HL-60/S4 treated with phorbol 12-myristate 13-acetate at 8.2 ng/mL for 4 days and 3 days (cell line): Measurements from ENCODE around the gene DENND2A.
"Not testable (repeated sequence)": the region's sequence is repeated elsewhere in the genome, so short reads cannot be mapped to it uniquely, and the experiment has no call there.

Experiments used
- in situ Hi-C: fragments of 300-500 bp; cut with MboI; formaldehyde crosslinking; loops from 2 replicates; pipeline ENCODE4 v1.15.0; 2022; ENCODE audit warnings: low sequenced_read_pairs

Gene DENND2A

DNA sequence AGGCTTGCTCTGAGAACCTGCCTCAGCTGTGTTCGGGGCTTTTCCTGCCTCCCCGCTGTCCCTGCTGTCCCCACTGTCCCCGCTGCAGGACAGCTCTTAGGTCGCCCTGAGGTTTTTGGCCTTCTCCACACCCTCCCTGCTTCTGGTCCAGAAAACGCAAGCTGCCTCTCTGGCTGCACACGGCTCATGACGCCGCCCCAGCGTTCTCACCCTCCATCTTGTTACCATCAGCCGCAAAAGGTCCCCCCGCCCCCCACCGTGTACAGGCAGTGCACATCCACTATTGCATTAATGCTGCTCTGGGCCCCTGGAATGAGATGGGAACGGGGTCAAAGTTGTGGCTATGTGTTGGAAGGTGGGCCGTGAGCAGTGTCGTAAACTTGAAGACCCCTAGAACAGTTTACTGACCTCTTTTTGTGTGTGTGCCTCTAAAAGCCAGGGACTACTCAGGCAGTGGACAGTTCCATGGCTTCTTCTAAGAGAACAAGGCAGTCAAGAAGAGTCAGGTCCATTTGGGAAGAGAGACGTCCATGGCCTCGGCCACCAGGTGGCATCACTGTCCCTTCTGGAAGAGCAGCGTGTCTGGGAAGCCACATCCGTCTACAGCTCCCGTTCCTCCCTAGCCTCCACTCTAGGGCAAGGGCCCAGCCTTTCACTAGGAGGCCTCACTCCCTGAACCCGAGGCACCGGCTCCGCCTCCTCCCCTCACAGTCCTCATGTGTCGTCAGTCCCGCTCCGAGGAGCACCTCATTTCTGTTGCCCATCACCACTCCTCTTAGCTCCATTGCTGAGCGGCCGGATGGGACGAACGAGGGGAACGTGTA lies 122.9 kb downstream of the DENND2A start:
- in situ Hi-C loops, result loop anchor here (25.0 kb wide), 1 partner anchor 495 kb away; the partner anchor contains the start of gene MRPS33

DNA sequence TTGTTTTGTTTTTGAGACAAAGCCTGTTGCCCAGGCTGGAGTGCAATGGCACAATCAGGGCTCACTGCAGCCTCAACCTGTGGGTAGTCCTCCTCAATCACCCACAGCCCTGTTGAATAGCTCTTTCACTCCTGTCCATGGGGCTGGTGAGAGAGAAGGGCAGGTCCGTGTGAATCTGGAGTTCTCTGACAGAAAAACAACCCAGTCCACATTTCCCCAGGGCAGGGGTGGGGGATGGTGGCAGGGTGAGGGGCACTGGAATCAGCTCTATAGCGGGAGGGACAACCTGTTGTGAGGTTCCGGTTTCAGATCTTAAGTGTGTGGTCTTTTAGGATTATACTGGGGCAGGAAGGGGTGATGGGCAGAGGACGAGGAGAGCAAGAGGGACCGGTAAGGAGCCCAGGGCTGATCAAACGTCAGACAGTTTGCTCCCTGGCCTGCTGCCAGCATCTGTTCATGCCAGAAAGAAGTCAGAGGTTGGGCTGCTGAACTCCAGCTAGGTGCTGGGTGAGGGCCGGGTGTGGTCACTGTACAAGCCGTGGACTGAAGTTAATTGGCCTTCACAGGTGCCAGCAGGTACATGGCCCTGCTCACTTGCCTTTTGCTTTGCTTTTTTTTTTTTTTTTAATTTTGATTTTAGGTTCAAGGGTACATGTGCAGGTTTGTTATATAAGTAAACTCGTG lies 128.2 kb downstream of the DENND2A start:
- in situ Hi-C loops, result loop anchor here (25.0 kb wide), 1 partner anchor 500 kb away; the partner anchor contains the start of gene MRPS33

DNA sequence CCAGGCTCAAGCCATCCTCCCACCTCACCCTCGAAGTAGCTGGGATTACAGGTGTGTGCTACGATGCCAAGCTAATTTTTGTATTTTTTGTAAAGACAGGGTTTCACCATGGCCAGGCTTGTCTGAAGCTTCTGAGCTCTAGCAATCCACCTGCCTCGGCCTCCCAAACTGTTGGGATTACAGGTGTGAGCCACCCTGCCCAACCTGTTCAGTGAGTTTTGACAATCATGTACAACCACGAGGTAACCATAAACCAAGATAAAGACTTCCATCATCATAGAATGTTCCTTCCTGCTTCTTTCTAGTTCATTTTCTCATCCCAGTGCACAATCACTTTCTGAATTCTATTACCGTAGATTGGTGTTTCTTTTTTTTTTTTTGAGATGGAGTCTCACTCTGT lies 130.8 kb downstream of the DENND2A start:
- in situ Hi-C loops, result loop anchor here (25.0 kb wide), 1 partner anchor 503 kb away; the partner anchor contains the start of gene MRPS33

DNA sequence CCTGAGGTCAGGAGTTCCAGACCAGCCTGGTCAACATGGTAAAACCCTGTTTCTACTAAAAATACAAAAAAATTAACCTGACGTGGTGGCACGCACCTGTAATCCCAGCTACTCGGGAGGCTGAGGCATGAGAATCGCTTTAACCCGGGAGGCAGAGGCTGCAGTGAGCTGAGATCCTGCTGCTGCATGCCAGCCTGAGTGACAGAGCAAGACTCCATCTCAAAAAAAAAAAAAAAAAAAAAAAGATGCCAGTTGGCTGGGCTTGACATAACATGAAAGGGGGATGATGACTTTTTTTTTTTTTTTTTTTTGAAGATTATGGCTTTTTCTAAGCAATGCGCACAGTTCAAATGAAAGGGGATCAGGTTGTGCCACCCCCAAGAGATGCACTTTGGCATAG lies 133.1 kb downstream of the DENND2A start:
- in situ Hi-C loops, result loop anchor here (25.0 kb wide), 1 partner anchor 505 kb away; the partner anchor contains the start of gene MRPS33

DNA sequence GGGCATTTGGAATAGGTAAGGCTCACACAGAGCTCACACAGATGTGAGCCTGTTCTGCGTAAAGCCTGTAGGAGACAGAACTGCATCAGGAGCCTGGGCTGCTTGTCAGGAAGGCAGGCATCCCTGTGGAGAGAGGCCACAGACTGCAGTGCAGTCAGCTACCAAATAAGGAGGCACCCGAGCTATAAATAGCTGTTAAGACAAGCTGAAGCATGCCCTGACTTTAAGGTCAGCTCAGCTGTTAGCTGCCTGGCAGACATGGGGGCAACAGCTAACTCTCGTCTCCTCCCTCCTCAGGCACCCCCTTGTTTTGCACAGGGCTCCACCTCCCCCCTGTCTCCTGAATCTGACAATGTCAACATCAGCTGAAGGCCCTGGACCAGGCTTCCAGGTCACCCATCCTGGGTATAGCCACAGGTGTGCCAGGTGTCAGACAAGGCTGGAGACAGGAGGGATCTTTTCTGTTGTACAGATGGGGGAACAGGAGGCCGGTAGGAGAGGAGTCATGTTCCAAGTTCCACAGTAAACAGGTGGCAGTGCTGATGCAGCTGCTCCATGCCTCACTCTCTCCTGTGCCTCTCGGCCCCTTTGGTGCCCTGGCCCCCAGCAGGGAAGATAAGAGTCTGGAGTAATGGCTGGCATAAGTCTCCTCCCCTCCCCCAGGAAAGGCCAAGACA lies 133.7 kb downstream of the DENND2A start:
- in situ Hi-C loops, result loop anchor here (25.0 kb wide), 1 partner anchor 505 kb away; the partner anchor contains the start of gene MRPS33

DNA sequence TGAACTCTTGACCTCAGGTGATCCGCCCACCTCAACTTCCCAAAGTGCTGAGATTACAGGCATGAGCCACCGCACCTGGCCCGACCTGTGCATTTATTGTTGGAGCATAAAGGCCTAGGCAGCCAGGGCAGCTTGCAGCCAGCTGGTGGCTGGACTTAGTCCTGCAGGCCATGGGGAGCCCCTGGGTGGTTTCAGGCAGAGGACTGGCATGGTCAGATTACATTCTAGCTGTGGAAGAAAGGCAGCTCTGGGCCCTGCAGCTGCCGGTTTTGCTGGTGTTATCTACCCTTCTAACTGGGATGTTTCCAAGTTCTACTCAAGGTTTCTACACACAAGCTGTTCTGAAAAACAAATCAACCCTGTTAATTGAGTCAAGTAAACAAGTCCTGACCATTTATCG lies 138.6 kb downstream of the DENND2A start:
- in situ Hi-C loops, result loop anchor here (25.0 kb wide), 1 partner anchor 510 kb away; the partner anchor contains the start of gene MRPS33

DNA sequence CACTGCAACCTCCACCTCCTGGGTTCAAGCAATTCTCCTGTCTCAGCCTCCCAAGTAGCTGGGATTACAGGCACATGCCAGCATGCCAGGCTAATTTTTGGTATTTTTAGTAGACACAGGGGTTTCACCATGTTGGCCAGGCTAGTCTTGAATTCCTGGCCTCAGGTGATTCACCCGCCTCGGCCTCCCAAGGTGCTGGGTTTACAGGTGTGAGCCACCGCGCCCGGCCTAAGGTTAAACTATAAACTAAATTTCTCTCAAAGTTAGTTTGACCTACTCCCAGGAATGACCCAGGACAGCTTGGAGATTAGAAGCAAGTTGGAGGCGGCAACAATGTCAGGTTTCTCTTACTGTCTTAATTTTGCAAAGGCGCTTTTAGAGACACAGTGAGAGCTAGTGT lies 142.8 kb downstream of the DENND2A start:
- in situ Hi-C loops, result not testable (repeated sequence)

DNA sequence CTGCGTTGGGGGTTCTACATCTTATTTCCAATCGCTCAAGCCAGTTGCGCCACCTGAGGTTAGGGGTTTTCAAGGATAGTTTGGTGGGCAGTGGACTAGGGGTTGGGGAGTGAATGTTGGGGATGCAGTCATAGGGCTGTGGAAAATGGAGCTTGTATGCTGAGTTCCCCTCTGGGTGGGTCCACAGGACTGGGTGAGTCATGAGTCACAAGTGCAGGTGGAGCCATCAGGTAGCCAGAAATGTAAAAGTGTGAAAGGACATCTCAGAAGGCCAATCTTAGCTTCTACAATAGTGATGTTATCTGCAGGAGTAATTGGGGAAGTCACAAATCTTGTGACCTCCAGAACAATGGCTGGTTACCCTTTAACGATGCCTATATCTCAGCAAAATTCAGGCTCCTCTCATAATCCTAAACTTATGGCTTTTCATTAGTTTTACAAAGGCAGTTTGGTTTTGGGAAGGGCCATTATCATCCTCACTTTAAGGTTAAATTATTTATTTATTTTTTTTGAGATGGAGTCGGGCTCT lies 143.3 kb downstream of the DENND2A start:
- in situ Hi-C loops, result no loop called here

DNA sequence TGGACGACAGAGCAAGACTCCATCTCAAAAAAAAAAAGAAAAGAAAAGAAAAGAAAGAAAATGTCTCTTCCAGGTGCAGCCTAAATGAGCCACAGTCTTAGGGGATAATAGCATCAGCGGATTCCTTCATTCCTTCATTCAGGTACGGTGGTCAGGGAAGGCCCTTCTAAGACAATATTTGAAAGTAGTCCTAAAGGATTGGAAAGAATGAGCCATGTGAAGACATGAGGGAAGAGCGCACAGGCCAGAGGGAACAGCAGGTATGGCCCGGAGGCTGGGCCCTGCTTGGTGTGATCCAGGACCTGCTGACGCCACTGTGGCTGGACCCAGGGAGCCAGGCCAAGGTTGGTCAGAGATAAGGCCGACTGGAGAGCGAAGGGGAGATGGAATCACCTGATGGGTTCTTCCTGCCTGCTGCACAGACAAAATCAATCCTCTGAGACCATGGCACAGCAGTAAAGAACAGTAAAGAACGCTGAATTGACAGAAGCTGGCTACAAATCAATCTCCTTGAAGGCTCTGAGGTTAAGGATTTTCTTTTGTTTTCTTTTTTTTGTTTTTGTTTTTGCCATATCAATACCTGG lies 145.0 kb downstream of the DENND2A start:
- in situ Hi-C loops, result no loop called here

DNA sequence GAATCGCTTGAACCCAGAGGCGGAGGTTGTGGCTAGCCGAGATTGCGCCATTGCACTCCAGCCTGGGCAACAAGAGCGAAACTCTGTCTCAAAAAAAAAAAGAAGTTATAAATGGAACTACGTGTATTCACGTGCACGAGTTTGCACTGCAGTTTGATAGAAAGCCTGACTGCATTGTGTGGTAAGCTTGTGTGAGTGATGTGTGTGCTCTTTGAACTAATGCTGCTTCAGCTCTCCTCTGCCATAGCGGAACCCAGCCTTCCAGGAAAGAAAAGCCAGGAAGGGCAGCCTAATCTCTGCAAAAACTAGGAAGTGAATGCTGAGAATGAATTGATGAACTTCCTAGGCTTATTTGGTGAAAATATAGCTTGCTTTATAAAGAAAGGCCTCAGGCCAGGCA lies 145.7 kb downstream of the DENND2A start:
- in situ Hi-C loops, result no loop called here

DNA sequence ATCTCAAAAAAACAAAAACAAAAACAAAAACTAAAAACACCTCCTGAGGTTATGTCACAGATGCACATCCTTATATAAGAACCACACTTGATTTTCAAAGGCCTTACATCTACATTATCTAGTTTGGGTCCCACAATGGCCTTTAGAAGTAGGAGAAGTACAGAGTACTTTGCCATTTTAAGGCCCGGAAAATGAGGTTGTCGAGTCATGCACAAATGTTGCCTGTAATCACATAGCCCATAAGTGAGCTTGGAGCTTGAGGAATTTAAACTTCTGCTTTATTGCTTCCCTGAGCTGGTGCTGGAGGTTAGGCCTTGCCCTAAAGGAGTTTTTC lies 151.6 kb downstream of the DENND2A start:
- in situ Hi-C loops, result no loop called here

DNA sequence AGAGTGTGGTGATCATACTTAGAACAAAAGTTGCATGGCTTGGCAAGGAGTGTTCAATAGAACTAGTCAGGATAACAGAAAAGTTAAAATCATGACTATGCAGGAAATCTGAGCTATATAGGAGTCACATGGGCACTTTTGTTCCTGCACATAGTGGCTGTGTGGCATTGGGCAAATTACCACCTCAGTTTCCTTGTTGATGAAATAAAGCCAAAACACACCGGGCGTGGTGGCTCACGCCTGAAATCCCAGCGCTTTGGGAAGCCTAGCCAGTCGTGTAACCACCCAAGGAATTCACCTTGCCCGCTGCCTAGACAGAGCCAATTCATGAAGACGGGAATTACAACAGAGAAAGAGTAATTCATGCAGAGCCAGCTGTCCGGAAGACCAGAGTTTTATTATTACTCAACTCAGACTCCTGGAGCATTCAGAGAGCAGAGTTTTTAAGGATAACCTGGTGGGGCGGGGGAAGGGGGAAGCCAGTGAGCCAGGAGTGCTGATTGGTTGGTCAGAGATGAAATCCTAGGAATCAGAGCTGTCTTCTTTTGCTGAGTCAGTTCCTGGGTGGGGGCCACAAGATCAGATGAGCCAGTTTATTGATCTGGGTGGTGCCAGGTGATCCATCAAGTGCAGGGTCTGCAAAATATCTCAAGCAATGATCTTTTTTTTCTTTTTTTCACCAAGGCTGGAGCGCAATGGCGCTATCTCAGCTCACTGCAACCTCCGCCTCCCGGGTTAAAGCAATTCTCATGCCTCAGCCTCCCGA lies 154.9 kb downstream of the DENND2A start:
- in situ Hi-C loops, result no loop called here

DNA sequence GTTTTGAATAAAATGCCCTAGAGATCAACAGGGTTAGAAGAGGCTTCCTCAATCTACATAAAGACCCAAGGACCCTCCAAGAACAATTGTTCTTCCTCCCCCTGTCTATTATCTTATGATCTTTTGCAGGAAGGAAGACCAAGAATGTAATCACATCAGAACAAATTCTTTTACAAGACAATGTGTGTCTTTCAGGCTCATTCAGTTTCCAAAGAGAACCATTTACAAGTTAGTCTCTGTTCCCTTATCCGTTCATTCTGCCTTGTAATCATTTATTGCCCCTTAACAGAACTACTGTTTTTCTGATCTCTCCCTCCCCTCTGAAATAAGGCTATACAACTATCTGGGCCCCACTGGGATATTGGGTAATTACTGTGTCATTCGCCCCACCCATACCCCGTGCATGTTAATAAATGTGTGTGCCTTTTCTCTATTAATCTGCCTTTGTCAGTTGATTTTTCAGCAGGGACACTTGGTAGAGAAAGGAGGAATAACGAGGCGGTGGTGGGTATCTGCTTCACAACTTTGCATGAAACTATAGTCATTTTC lies 155.6 kb downstream of the DENND2A start:
- in situ Hi-C loops, result no loop called here

DNA sequence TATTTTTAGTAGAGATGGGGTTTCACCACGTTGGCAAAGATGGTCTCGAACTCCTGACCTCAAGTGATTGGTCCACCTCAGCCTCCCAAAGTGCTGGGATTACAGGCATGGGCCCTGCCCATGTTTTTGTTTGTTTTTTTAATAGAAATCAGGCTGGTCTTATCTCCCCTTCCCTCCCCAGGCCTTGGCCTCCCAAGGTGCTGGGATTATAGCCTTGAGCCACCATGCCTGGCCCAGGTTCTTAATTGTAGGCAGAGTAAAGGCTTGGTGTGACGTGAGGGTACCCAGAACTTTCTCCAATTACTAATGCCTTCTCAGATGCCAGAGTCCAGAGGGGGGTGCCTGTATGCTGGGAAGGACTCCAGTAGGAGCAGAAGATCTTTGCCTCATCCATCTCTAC lies 156.1 kb downstream of the DENND2A start:
- in situ Hi-C loops, result no loop called here

DNA sequence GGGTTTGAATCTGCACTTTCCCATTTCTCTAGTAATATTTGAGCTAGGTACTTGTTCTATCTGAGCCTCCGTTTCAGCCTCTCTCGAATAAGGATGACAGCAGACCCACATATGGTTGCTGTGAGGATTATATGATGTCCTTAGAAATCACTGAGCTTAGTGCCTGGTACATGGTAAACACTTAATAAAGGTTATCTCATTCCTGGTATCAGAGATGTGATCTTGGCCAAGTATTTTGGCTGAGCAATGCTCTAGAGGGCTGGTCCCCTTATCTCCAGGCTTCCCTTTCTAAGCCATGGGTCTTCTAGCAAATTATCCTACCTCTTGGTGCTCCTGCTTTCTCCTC lies 160.9 kb downstream of the DENND2A start:
- in situ Hi-C loops, result no loop called here

DNA sequence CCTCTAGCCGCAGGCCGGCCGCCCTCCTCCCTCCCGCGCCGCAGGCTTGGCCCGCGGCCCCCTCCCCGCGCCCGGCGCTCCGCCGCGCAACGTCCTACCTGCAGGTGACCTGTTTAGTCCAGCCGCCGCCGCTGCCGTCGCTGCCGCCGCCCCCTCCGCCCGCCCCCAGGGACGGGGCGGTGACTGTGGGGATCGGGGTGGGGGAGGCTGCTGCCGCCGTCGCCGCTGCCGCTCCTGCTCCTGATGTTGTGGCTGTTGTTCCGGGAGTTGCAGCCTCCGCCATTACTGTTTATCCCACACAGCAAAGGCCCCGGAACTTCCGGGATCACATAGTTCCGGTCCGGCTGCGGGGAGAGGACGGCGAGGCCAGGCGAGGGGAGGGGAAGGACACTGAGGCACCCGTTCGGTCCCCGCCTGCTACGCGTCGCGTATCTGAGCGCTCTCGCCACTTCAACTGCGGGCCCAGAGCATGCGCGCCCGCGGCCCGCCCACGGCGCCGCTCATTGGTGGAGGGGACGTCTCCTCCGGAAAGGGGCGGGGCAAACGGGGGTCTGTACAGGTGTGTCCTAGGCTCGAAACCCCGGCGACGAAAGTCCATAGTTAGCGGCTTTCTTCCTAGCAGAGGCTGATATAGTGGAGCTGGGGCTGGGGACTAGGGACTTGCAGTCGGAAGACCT lies 161.4 kb downstream of the DENND2A start, which contains the start of gene MKRN1:
MKRN1 (minus strand) TSS at position 444 of the 677 bp plus-strand sequence; CDS start at position 283, 161 bp downstream.
- in situ Hi-C loops, result no loop called here

DNA sequence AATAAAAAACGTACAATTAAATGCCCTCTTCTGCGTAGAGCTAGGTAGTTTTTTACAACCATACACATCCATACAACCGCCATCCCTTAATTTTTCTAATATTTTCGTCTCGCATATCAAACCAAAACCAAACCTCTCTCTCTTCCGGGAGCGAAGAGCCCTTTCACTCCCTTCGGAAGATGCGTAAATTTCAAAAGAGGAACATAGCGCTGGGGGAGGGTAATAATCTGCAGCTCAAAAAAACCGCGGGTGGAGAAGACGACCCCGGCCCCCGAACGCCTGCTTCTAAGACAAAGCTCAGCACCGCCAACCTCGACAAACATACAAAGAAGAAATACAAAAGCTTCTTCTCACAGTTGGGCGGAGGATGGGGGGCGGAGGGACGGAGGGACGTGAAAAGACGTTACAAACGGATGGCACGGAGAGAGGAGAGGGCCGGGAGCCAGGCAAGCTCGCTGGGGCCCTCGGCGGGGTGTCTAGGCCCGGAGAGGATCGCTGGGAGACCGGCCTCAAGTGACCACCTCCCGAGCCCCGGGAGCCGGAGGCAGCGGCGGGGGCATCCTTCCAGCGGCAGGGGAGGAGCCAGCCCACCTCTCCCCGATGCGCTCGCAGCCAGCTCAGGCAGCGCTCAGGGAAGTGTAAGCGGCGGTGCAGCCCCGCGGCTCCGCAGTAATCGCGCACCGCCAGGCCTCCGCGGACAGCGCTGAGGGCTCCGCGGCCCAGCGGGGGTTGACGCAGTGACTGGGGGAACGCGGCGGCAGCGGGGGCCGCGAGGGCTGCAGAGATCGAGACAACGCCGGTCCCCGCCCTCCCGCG lies 162.2 kb downstream of the DENND2A start:
- in situ Hi-C loops, result no loop called here

DNA sequence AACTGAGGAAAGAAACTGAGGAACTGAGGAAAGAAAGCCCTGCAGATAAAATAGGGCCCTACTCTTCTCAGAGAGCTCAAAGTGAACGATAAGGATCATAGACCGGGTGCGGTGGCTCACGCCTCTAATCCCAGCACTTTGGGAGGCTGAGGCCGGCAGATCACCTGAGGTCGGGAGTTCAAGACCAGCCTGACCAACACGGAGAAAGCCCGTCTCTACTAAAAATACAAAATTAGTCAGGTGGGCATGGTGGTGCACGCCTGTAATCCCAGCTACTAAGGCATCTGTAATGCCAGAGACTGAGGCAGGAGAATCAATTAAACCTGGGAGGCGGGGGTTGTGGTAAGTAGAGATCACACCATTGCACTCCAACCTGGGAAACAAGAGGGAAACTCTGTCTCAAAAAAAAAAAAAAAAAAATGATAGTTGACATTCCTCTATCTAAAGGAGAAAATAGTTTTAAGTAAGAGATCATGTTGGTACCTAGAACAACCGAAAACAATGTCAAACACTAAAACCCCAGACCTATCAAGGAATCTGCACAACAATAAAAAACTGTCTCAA lies 163.8 kb downstream of the DENND2A start:
- in situ Hi-C loops, result no loop called here
